22Rv1 (cell line): ENCODE results near the gene IDH1.

Experiments
- CTCF ChIP-seq: fragments of 450-650 bp; IDR thresholded peaks from 2 replicates; pipeline ENCODE4 v1.5.1; 2017; ENCODE audit warnings: mild to moderate bottlenecking
- ZFX ChIP-seq: fragments of 450-650 bp; IDR thresholded peaks from 2 replicates; pipeline ENCODE4 v1.6.1; 2017; ENCODE audit warnings: antibody characterized with exemption, borderline replicate concordance

- no peak for TF ChIP-seq CTCF
- no peak for TF ChIP-seq ZFX
These were observed 46.2 kb upstream of the IDH1 start for GRCh38 chr2:208300847-208301618.
